ENCODE data around the gene LYPD5.
"Not testable (repeated sequence)": the region's sequence is repeated elsewhere in the genome, so short reads cannot be mapped to it uniquely, and the experiment has no call there.

LYPD5 gene

GRCh38 chr19:43820098-43820883 lies 18.0 kb upstream of the LYPD5 start:
- Histone ChIP-seq H3K27me3 (ENCODE audit: insufficient read depth, low read length) (peaks cover 31% of the 10 kb centered on the region; the same call in 1 of the 2 replicates), H3K9ac (ENCODE audit: low read depth, low read length) (no peak overlapping the region), H3K27ac (ENCODE audit: low read depth, low read length) (no peak overlapping the region), H3K36me3 (ENCODE audit: insufficient read depth, low read length) (no peaks in the 10 kb centered on the region), H3K9me3 (ENCODE audit: insufficient read depth, low read depth, low read length) (no peaks in the 10 kb centered on the region), H3K4me1 (ENCODE audit: insufficient read depth, low read length) (no peaks in the 10 kb centered on the region), H3K4me3 (ENCODE audit: low read length) (no peak overlapping the region; the same call in 1 of the 2 replicates)
- WGBS, result 85% methylated on average over 48 of the region's 48 CpGs

DNA sequence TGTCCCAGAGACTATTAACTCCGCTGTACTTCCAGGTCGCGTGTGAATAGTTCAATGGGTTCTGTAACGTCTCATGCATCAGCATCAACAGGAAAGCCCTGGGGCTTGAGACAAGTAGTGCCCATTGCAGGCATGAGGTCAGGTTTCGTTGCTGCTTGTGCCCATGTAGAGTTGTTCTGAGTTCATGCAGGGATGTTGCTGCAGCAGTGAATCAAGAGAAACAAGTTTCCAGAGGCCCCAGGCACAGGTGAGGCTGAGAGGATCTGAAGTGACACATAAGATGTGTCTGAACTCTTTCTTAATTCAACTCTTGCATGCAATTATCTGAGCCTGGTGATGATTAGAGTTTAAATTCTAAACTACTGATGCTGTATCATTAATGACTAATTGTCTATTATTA lies 16.3 kb upstream of the LYPD5 start:
- WGBS, result 79% methylated on average over 5 of the region's 5 CpGs
- H3K4me3 ChIP-seq (ENCODE audit: low read length), result no peak overlapping the region

GRCh38 chr19:43817454-43817853 lies 15.2 kb upstream of the LYPD5 start:
- H3K27ac ChIP-seq (ENCODE audit: low read depth, low read length); H3K9me3 ChIP-seq (ENCODE audit: insufficient read depth, low read depth, low read length); H3K4me1 ChIP-seq (ENCODE audit: insufficient read depth, low read length); H3K36me3 ChIP-seq (ENCODE audit: insufficient read depth, low read length); H3K4me3 ChIP-seq (ENCODE audit: low read length); H3K9ac ChIP-seq (ENCODE audit: low read depth, low read length): not testable (repeated sequence)
- H3K27me3 ChIP-seq (ENCODE audit: insufficient read depth, low read length), result peaks cover 20% of the 10 kb centered on the region; the same call in 1 of the 2 replicates
- WGBS, result 82% methylated on average over 1 of the region's 1 CpG

More for the DNA sequence above, 16.3 kb upstream of the LYPD5 start:
- Histone ChIP-seq H3K4me1 (ENCODE audit: insufficient read depth, low read length) (no peaks in the 10 kb centered on the region), H3K9ac (ENCODE audit: low read depth, low read length) (no peak overlapping the region), H3K36me3 (ENCODE audit: insufficient read depth, low read length) (no peaks in the 10 kb centered on the region), H3K27ac (ENCODE audit: low read depth, low read length) (no peak overlapping the region), H3K27me3 (ENCODE audit: insufficient read depth, low read length) (peaks cover 19% of the 10 kb centered on the region; the same call in 1 of the 2 replicates), H3K9me3 (ENCODE audit: insufficient read depth, low read depth, low read length) (no peaks in the 10 kb centered on the region)

DNA sequence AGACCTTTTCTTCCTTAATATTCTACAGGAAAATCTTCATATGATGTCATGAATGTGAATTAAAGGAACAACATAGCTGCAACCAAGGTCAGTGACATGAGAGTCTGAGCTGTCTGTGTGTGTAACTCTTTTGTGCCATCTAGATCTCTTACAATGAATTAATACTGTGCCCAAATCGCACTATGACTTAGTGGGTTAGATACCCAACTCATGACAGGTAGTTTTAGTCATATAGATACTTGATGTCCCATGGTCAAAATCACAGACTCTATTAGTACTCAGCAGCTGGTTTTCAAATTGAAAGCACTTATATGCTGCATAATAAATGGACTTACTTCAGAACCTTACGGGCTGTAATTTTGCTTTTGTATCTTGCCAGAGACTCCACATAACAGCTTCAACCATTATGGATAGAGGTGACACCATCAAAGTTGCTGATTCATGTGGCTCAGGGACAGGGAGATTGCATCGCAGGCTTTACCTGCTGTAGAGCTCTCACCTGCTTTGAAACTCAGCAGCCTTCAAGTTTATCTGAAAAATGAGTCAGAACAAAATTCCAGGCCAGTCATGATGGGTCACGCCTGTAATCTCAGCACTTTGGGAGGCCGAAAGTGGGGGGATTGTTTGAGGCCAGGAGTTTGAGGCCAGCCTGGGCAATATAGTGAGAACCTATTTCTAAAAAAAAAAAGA lies 12.6 kb upstream of the LYPD5 start:
- H3K9me3 ChIP-seq (ENCODE audit: insufficient read depth, low read depth, low read length), result no peaks in the 10 kb centered on the region
- H3K27me3 ChIP-seq (ENCODE audit: insufficient read depth, low read length), result peaks cover 7% of the 10 kb centered on the region; the same call in 1 of the 2 replicates
- H3K4me3 ChIP-seq (ENCODE audit: low read length), result no peak overlapping the region
- H3K4me1 ChIP-seq (ENCODE audit: insufficient read depth, low read length), result no peaks in the 10 kb centered on the region
- H3K27ac ChIP-seq (ENCODE audit: low read depth, low read length), result no peak overlapping the region
- no peak overlapping the region for H3K9ac ChIP-seq (ENCODE audit: low read depth, low read length)
- 88% methylated on average over 4 of the region's 5 CpGs for WGBS
- H3K36me3 ChIP-seq (ENCODE audit: insufficient read depth, low read length), result no peaks in the 10 kb centered on the region

DNA sequence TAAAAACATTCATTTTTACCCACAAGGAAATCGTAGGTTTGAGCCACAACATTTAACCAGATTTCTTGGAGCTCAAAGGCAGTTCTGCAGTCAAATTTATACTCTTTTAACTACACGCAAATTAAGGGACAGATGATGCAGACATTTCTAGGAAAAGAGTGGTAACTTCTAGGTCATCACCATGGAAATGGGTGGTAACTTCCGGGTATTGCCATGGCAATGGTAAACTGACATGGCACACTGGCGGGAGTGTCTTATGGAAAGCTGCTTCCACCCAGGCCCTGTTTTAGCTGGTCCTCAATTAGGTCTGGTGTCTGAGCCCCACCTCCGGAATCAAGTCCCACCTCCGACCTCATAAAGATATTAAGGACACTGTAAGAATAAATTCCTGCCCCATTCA lies 10.4 kb upstream of the LYPD5 start:
- Histone ChIP-seq H3K27me3 (ENCODE audit: insufficient read depth, low read length) (0 out of 2 replicates have a peak, but pooled peaks cover 2% of the 10 kb centered on the region), H3K4me1 (ENCODE audit: insufficient read depth, low read length) (no peaks in the 10 kb centered on the region), H3K4me3 (ENCODE audit: low read length) (no peak overlapping the region), H3K9ac (ENCODE audit: low read depth, low read length) (no peak overlapping the region), H3K9me3 (ENCODE audit: insufficient read depth, low read depth, low read length) (no peaks in the 10 kb centered on the region), H3K36me3 (ENCODE audit: insufficient read depth, low read length) (no peaks in the 10 kb centered on the region), H3K27ac (ENCODE audit: low read depth, low read length) (no peak overlapping the region)
- 82% methylated on average over 6 of the region's 6 CpGs for WGBS

GRCh38 chr19:43812259-43812658 lies 10.0 kb upstream of the LYPD5 start:
- H3K27me3 ChIP-seq (ENCODE audit: insufficient read depth, low read length), result 0 out of 2 replicates have a peak, but pooled peaks cover 2% of the 10 kb centered on the region
- H3K36me3 ChIP-seq (ENCODE audit: insufficient read depth, low read length), result no peaks in the 10 kb centered on the region
- no peaks in the 10 kb centered on the region for H3K4me1 ChIP-seq (ENCODE audit: insufficient read depth, low read length)
- H3K9ac ChIP-seq (ENCODE audit: low read depth, low read length), result no peak overlapping the region
- no peak overlapping the region for H3K4me3 ChIP-seq (ENCODE audit: low read length)
- H3K27ac ChIP-seq (ENCODE audit: low read depth, low read length), result no peak overlapping the region
- H3K9me3 ChIP-seq (ENCODE audit: insufficient read depth, low read depth, low read length), result no peaks in the 10 kb centered on the region
- WGBS, result 94% methylated on average over 1 of the region's 1 CpG

- Histone ChIP-seq H3K4me3 (ENCODE audit: low read length) (no peak overlapping the region), H3K4me1 (ENCODE audit: insufficient read depth, low read length) (no peaks in the 10 kb centered on the region), H3K36me3 (ENCODE audit: insufficient read depth, low read length) (no peaks in the 10 kb centered on the region), H3K27me3 (ENCODE audit: insufficient read depth, low read length) (0 out of 2 replicates have a peak, but pooled peaks cover 2% of the 10 kb centered on the region), H3K9ac (ENCODE audit: low read depth, low read length) (no peak overlapping the region), H3K27ac (ENCODE audit: low read depth, low read length) (no peak overlapping the region), H3K9me3 (ENCODE audit: insufficient read depth, low read depth, low read length) (no peaks in the 10 kb centered on the region)
- 36% methylated on average over 1 of the region's 1 CpG for WGBS
Measured at GRCh38 chr19:43811837-43812236, 9.6 kb upstream of the LYPD5 start.

- 0 out of 2 replicates have a peak, but pooled peaks cover 2% of the 10 kb centered on the region for H3K27me3 ChIP-seq (ENCODE audit: insufficient read depth, low read length)
- H3K4me1 ChIP-seq (ENCODE audit: insufficient read depth, low read length), result no peaks in the 10 kb centered on the region
- H3K9me3 ChIP-seq (ENCODE audit: insufficient read depth, low read depth, low read length), result no peaks in the 10 kb centered on the region
- 45% methylated on average over 5 of the region's 8 CpGs for WGBS
- H3K9ac ChIP-seq (ENCODE audit: low read depth, low read length), result no peak overlapping the region
- no peak overlapping the region for H3K4me3 ChIP-seq (ENCODE audit: low read length)
- H3K27ac ChIP-seq (ENCODE audit: low read depth, low read length), result no peak overlapping the region
- H3K36me3 ChIP-seq (ENCODE audit: insufficient read depth, low read length), result no peaks in the 10 kb centered on the region
Measured at GRCh38 chr19:43809762-43810696, 7.8 kb upstream of the LYPD5 start.

- no peaks in the 10 kb centered on the region for H3K4me1 ChIP-seq (ENCODE audit: insufficient read depth, low read length)
- H3K4me3 ChIP-seq (ENCODE audit: low read length), result no peak overlapping the region
- H3K9me3 ChIP-seq (ENCODE audit: insufficient read depth, low read depth, low read length), result no peaks in the 10 kb centered on the region
- H3K27ac ChIP-seq (ENCODE audit: low read depth, low read length), result no peak overlapping the region
- no peaks in the 10 kb centered on the region for H3K27me3 ChIP-seq (ENCODE audit: insufficient read depth, low read length)
- H3K9ac ChIP-seq (ENCODE audit: low read depth, low read length), result no peak overlapping the region
- H3K36me3 ChIP-seq (ENCODE audit: insufficient read depth, low read length), result no peaks in the 10 kb centered on the region
Measured at GRCh38 chr19:43807651-43808050, 5.4 kb upstream of the LYPD5 start.

DNA sequence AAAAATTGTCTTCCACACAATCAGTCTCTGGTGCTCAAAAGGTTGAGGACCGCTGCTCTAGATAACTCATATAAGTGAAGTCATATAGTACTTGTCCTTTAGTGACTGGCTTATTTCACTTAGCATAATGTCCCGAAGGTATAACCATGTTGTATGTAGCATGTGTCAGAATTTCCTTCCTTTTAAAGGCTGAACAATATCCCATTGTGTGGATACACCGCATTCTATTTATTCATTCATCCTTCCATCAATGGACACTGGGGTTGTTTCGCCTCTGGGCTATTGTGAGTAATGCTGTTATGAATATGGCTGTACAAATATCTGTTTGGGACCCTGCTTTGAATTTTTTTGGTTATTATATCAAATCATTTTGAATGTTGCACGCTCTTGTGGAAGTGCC lies 4.6 kb upstream of the LYPD5 start:
- no peaks in the 10 kb centered on the region for H3K36me3 ChIP-seq (ENCODE audit: insufficient read depth, low read length)
- H3K9ac ChIP-seq (ENCODE audit: low read depth, low read length), result no peak overlapping the region
- H3K9me3 ChIP-seq (ENCODE audit: insufficient read depth, low read depth, low read length), result no peaks in the 10 kb centered on the region
- no peaks in the 10 kb centered on the region for H3K27me3 ChIP-seq (ENCODE audit: insufficient read depth, low read length)
- H3K4me3 ChIP-seq (ENCODE audit: low read length), result no peak overlapping the region
- no peaks in the 10 kb centered on the region for H3K4me1 ChIP-seq (ENCODE audit: insufficient read depth, low read length)
- 100% methylated on average over 3 of the region's 5 CpGs for WGBS
- H3K27ac ChIP-seq (ENCODE audit: low read depth, low read length), result no peak overlapping the region

GRCh38 chr19:43806401-43806800 lies 4.2 kb upstream of the LYPD5 start:
- H3K27ac ChIP-seq (ENCODE audit: low read depth, low read length); H3K9ac ChIP-seq (ENCODE audit: low read depth, low read length); H3K4me1 ChIP-seq (ENCODE audit: insufficient read depth, low read length); H3K4me3 ChIP-seq (ENCODE audit: low read length); H3K36me3 ChIP-seq (ENCODE audit: insufficient read depth, low read length); H3K27me3 ChIP-seq (ENCODE audit: insufficient read depth, low read length); H3K9me3 ChIP-seq (ENCODE audit: insufficient read depth, low read depth, low read length): not testable (repeated sequence)
- WGBS, result 89% methylated on average over 7 of the region's 7 CpGs
